G401 (cell line): ENCODE measurements around the gene DAZ1. TPM values are rescaled to one million over a fixed set of nuclear protein-coding genes. Genes with fewer than 3 reads are reported as not detected.
"Not testable (repeated sequence)": the region's sequence is repeated elsewhere in the genome, so short reads cannot be mapped to it uniquely, and the experiment has no call there.

Experiments
- DNase-seq: peaks from one replicate; pipeline ENCODE4 v3.0.0-alpha.2; 2015; ENCODE audit warnings: low spot score
- in situ Hi-C: cut with HindIII; loops from 2 replicates; pipeline ENCODE4 v1.10.0; 2016; ENCODE audit warnings: low sequenced_read_pairs, mixed read lengths
- total RNA-seq: library from RNA; depleted of rRNA; stranded (reverse); fragments of >200 nt; shearing (Covaris generic); gene quantifications from 2 replicates; pipeline ENCODE4 v1.2.3, GENCODE V29; 2014; rRNA removed

The DAZ1 gene, protein sequence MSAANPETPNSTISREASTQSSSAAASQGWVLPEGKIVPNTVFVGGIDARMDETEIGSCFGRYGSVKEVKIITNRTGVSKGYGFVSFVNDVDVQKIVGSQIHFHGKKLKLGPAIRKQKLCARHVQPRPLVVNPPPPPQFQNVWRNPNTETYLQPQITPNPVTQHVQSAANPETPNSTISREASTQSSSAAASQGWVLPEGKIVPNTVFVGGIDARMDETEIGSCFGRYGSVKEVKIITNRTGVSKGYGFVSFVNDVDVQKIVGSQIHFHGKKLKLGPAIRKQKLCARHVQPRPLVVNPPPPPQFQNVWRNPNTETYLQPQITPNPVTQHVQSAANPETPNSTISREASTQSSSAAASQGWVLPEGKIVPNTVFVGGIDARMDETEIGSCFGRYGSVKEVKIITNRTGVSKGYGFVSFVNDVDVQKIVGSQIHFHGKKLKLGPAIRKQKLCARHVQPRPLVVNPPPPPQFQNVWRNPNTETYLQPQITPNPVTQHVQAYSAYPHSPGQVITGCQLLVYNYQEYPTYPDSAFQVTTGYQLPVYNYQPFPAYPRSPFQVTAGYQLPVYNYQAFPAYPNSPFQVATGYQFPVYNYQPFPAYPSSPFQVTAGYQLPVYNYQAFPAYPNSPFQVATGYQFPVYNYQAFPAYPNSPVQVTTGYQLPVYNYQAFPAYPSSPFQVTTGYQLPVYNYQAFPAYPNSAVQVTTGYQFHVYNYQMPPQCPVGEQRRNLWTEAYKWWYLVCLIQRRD
- total RNA-seq, result not detected in 2 replicates

DNA sequence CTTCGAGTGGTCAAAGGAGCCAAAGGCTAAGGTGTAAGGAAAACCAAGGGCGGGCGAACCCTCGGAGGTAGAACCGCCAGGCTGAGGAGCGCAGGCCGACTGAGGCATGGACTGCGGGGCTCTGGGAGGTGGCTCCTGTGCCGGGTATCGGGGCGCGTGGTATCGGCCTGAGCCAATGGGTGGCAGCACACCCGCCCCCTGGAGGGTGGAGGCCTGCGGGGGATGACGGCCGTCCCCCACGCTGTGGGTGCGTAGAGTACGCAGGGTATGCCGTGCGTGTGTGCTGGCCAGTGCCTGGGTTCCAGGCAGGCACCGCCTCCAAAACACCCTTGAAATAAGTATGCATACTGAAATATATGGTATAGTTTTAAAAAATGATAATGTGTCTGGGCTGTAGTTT lies at the start of gene DAZ1:
Gene DAZ1, minus strand, starts transcription at position 101 of the 400 bp plus-strand sequence. CDS start 208 bp downstream, outside the sequence.
- DNase-seq, in situ Hi-C loops: not testable (repeated sequence)

DNA sequence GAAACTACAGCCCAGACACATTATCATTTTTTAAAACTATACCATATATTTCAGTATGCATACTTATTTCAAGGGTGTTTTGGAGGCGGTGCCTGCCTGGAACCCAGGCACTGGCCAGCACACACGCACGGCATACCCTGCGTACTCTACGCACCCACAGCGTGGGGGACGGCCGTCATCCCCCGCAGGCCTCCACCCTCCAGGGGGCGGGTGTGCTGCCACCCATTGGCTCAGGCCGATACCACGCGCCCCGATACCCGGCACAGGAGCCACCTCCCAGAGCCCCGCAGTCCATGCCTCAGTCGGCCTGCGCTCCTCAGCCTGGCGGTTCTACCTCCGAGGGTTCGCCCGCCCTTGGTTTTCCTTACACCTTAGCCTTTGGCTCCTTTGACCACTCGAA lies 20.4 kb upstream of the DAZ1 start, which contains the start of gene DAZ2:
Gene DAZ2, plus strand, starts transcription at position 301 of the 400 bp plus-strand sequence. CDS start 208 bp downstream, outside the sequence.
- in situ Hi-C loops, DNase-seq: not testable (repeated sequence)

DNA sequence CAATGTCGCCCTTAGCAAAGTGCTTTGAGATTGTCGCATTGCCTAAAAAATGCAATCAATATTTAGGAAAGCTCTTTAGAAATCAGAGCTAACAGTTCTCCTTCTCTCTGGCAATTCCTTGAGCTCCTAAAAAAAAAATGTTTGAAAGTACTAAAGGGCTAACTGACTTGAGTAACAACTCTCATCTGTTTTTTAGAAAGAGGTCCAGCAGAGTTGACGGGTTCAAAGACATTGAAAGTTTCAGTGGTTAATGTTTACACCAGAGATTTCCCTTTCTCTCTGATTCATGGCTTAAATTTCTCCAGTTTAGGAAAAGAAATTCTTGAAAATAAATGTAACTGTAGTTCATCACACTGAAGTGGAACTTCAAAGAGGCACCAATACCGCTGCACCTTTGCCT lies 11.9 kb upstream of the DAZ1 start:
- DNase-seq, in situ Hi-C loops: not testable (repeated sequence)

DNA sequence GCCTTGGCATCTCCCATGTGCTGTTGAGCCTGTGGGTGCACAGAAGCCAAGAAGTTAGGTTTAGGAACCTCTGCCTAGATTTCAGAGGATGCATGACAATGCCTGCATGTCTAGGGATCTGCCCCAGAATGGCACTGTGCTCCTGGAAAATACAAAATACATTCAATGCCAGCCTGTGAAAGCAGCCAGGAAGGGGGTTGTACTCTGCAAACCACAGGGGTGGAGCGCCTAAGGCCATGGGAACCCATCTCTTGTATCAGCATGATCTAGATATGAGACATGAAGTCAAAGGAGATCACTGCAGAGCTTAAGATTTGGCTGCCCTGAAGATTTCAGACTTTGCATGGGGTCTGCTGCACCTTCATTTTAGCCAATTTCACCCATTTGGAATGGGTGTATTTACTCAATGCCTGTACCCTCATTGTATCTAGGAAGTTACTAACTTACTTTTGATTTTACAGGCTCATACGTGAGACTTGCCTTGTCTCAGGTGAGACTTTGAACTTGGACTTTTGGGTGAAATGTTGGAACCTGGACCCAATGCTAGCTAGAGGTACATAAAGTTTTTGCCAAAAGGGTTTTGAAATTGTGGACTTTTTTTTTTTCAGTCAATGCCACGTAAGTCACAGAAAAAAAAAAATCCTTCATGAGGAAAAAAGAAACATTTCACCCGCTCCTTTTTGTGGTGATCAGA lies 11.1 kb upstream of the DAZ1 start:
- DNase-seq, in situ Hi-C loops: not testable (repeated sequence)

DNA sequence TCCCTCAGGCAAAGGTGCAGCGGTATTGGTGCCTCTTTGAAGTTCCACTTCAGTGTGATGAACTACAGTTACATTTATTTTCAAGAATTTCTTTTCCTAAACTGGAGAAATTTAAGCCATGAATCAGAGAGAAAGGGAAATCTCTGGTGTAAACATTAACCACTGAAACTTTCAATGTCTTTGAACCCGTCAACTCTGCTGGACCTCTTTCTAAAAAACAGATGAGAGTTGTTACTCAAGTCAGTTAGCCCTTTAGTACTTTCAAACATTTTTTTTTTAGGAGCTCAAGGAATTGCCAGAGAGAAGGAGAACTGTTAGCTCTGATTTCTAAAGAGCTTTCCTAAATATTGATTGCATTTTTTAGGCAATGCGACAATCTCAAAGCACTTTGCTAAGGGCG lies 8.6 kb upstream of the DAZ1 start:
- in situ Hi-C loops, DNase-seq: not testable (repeated sequence)

Other genes starting within 250 kb of the DAZ1 start
- gene BPY2, start 214.7 kb downstream of the DAZ1 start, total RNA-seq, result not detected in 2 replicates
- gene DAZ2, start 20.5 kb upstream of the DAZ1 start, total RNA-seq, result not detected in 2 replicates